ENCODE results near the gene PRIM1.
"Not testable (repeated sequence)": the region's sequence is repeated elsewhere in the genome, so short reads cannot be mapped to it uniquely, and the experiment has no call there.

GRCh38 chr12:56750596-56750995 is 1.5 kb downstream of the PRIM1 start:
- TF ChIP-seq, protein P1, sequence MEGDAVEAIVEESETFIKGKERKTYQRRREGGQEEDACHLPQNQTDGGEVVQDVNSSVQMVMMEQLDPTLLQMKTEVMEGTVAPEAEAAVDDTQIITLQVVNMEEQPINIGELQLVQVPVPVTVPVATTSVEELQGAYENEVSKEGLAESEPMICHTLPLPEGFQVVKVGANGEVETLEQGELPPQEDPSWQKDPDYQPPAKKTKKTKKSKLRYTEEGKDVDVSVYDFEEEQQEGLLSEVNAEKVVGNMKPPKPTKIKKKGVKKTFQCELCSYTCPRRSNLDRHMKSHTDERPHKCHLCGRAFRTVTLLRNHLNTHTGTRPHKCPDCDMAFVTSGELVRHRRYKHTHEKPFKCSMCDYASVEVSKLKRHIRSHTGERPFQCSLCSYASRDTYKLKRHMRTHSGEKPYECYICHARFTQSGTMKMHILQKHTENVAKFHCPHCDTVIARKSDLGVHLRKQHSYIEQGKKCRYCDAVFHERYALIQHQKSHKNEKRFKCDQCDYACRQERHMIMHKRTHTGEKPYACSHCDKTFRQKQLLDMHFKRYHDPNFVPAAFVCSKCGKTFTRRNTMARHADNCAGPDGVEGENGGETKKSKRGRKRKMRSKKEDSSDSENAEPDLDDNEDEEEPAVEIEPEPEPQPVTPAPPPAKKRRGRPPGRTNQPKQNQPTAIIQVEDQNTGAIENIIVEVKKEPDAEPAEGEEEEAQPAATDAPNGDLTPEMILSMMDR (IDR thresholded peaks at IDR 0.05): not testable (repeated sequence)
- not testable (repeated sequence) for TF ChIP-seq POLR2A (IDR thresholded peaks at IDR 0.05)
